T-helper 22 cell (primary cell): ENCODE data around the gene CDHR2.

Experiments
- DNase-seq: peaks from one replicate; pipeline ENCODE4 v3.0.0-alpha.2; 2020; ENCODE audit warnings: low read depth

CDHR2 gene

DNA sequence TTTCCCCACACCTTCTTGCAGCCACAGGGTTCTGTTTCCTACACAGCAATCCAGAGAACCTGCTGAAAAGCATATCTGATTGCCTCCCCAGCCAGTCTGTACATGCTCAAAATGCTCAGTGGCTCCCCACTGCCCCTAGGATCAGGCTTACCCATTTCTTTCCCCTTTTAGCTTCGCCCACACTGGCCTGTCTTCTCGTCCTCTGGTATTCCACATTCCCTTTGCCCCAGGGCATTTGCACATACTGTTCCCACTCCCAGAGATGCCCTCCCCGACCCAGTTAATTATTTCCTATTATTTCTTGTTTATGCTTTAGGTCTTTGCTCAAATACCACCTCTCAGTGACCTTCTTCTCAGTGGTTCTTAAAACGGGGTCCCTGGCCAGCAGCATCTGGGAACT lies 91.5 kb downstream of the CDHR2 start:
- no peak for DNase-seq

DNA sequence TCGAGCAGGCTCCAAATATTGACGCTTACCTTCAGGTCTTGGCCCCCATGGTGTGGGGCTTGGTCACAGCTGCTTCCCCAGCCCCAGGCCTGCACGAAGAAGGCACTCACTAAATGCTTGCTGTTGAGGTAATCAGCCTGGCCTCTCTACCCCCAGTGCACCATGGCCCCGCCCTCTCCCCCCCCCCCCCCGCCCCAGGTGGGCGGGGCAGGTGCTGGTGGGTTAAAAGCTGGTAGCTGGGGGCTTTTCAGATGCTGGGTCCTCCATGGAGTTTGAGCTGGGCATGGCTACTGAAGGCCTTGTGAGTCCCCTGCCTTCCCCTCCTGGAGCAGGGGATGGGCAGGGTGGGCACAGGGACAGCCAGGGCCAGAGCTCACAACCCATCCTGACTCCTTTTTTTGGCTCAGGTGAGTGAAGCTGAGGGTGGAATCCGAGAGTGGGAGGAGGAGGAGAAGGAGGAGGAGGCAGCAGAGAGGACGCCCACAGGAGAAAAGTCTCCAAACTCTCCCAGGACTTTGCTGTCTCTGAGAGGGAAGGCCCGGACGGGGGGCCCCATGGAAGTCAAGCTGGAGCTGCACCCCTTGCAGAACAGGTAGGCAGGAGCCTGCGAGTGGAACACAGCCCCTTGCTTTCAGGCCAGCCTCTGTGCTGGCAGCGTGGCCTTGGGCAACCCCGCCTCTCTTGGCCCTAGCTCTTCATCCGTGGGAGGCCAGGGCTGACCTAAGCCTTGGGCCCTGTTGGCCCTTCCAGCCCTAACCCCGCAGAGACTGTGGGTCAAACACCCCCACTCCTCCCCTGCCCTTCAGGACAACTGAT lies 93.7 kb downstream of the CDHR2 start:
- DNase-seq, result no peak

DNA sequence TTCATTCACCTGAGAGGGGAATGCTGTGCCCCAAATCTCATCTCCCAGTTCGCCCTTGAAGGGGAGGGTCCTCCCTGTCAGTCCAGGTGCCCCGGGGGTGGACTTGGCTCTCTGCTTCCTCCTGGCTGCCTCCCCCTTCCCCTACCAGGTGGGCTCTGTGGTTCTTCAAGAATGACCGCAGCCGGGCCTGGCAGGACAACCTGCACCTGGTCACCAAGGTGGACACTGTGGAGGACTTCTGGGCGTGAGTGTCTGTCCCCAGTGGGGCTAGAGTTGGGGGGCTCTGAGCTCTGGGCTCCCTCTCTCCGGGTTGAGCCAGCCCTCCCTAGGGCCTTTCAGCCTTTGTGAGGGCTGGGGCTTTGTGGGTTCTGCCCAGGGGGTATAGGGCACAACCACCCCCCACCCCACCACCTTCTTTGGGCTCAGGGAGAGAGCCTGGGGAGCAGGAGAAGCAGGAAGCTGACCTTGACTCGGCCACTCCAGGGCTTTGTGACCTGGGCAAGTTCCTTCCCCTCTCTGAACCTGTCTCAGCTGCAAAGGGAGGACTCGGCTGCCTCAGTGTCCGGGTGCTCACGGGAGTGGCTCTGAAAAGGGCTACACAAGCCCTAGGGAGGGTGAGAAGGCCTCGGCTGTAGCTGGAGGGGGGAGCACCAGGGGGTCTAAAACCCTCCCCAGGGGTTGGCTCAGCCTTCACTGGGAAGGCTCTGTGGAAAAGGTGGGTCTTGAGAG lies 94.5 kb downstream of the CDHR2 start:
- no peak for DNase-seq

DNA sequence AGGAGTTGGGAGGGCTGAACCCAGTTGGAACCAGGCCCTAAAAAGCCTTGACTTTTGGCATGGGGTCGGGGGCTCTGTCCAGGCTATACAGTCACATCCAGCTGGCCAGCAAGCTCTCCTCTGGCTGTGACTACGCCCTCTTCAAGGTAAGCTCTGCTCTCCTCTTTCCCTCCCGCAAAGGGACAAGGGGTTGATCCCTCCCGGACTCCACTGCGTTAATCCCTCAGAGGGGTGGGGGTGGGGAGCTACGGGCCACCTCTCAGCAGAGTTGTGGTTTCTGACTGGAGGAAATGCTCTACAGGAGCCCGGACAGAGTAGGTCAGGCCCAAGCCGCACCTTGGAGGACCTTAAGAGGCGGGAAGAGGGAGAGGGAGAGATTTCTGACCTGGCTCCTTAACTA lies 95.2 kb downstream of the CDHR2 start:
- DNase-seq, result no peak

DNA sequence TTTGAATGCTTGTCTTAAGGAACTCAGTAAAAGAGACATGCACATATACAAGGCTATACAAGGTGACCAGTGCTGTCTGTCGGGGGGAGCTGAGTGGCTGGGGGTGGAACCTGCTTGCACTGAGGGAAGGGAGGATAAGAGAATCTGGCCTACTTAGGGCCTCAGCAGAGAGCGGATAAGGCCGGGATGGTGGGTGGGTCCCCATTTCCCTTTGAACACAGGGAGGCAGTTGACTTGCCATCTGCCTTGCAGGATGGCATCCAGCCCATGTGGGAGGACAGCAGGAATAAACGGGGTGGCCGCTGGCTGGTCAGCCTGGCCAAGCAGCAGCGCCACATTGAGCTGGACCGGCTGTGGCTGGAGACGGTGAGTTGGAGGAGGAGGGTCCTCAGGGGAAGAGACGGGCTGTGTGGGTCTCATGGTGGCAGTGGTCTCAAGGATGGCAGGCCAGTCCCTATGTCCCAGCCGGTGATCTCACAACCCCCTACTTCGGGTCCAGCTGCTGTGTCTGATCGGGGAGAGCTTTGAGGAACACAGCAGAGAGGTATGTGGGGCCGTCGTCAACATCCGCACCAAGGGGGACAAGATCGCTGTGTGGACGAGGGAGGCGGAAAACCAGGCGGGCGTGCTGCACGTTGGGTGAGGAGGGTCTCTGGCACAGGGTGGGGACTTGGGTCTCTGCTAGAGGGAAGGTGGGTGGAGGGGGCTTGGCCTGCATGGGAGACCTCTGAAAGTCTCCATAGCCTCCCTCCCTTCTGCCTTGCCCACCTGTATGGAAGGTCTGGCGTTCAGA lies 95.9 kb downstream of the CDHR2 start:
- no peak for DNase-seq
